H1 (cell line): ENCODE results near the gene LTBP1.

Experiments
- CTCF ChIP-seq, 3 experiments: IDR thresholded peaks; 1 replicate in 2 of 3; 2 replicates in 1 of 3; pipeline versions ENCODE4 v1.5.1 to v1.6.1; 2011; ENCODE audit warnings: low read length in 3 of 3, mild to moderate bottlenecking in 3 of 3, inconsistent platforms in 2 of 3, low read depth in 1 of 3, moderate library complexity in 1 of 3; ENCODE audit not compliant: insufficient read depth in 1 of 3; ENCODE audit errors: control extremely low read depth in 1 of 3
- EP300 ChIP-seq, 2 experiments: IDR thresholded peaks; 1 replicate in 1 of 2; 2 replicates in 1 of 2; pipeline ENCODE4 v1.6.1; 2011 to 2012; ENCODE audit warnings: low read depth in 2 of 2, low read length in 2 of 2, mild to moderate bottlenecking in 2 of 2, borderline replicate concordance in 1 of 2, inconsistent platforms in 1 of 2, moderate library complexity in 1 of 2
- KDM5A ChIP-seq: fragments of 200-600 bp; IDR thresholded peaks from 2 replicates; pipeline ENCODE4 v1.7.1; 2012; ENCODE audit warnings: mild to moderate bottlenecking, low read length, inconsistent platforms, mixed read lengths
- POLR2A ChIP-seq, 2 experiments: IDR thresholded peaks; 1 replicate in 1 of 2; 2 replicates in 1 of 2; pipeline ENCODE4 v1.6.1; 2011; ENCODE audit warnings: low read depth in 2 of 2, low read length in 2 of 2, mild to moderate bottlenecking in 2 of 2; ENCODE audit errors: control extremely low read depth in 1 of 2
- SP1 ChIP-seq: IDR thresholded peaks from 2 replicates; pipeline ENCODE4 v1.6.1; 2011; ENCODE audit warnings: low read depth, low read length
- TF ChIP-seq, protein P1 (sequence below): IDR thresholded peaks from 2 replicates; pipeline ENCODE4 v1.6.1; 2011; ENCODE audit warnings: low read length, improper control_type of control experiment

DNA sequence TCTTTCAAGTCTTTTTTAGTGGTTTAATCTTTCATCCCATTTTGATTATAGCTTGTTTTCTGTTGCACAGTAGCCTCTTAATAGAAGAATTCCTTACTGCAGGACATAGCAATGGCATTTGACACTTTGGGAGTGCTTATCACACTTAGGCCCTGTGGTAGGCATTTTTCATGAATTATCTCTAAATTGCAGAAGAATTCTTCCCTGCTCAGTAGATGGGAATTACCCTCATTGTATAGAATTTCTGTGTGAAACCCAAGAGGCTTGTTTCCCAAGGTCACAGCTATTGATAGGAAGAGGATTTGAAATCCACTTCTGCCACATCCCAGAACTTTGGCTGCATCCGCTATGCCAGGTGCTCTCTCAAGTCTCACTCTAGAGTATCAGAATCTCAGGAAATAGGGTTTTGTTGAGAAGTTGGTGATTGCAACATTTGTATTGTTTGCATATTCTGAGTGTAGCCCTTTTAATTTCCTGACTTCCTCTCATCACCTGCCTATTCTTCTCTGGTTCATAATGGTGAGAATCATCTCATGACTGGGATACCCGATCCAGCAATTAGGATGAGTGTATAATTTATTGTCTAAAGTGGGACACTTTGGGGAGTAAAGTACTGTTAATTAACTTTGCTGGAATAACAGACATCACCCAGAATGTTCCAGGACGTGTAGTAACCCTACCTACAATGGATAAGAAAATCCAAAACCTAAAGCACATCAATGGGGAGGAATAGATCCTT lies 274.5 kb downstream of the LTBP1 start:
- TF ChIP-seq POLR2A (IDR thresholded peaks at IDR 0.05; ENCODE audit: control extremely low read depth in 1 of 2, low read depth in 2 of 2, low read length in 2 of 2) = no peak
- TF ChIP-seq CTCF (IDR thresholded peaks at IDR 0.05; ENCODE audit: control extremely low read depth in 1 of 3, insufficient read depth in 1 of 3, low read depth in 1 of 3, low read length in 3 of 3) = no peak
- TF ChIP-seq, protein P1, sequence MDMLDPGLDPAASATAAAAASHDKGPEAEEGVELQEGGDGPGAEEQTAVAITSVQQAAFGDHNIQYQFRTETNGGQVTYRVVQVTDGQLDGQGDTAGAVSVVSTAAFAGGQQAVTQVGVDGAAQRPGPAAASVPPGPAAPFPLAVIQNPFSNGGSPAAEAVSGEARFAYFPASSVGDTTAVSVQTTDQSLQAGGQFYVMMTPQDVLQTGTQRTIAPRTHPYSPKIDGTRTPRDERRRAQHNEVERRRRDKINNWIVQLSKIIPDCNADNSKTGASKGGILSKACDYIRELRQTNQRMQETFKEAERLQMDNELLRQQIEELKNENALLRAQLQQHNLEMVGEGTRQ = no peak
- no peak for TF ChIP-seq KDM5A
- no peak for TF ChIP-seq SP1
- no peak for TF ChIP-seq EP300 (IDR thresholded peaks at IDR 0.05; ENCODE audit: borderline replicate concordance in 1 of 2, low read depth in 2 of 2, low read length in 2 of 2)
